GM18517 (cell line): ENCODE data around the gene LPA.
"Not testable (repeated sequence)": the region's sequence is repeated elsewhere in the genome, so short reads cannot be mapped to it uniquely, and the experiment has no call there.

Experiments used
- ATAC-seq: cut with Tn5 transposase; IDR thresholded peaks from one replicate; pipeline ENCODE4 v1.9.1; 2021; ENCODE audit warnings: mild to moderate bottlenecking, moderate library complexity; ENCODE audit not compliant: unreplicated experiment

Gene LPA

GRCh38 chr6:160664198-160664597 lies at the start of gene LPA:
Gene LPA, minus strand, starts transcription at chr6:160664275. Its CDS starts 61 bp downstream, at chr6:160664214.
- ATAC-seq, result not testable (repeated sequence)

- ATAC-seq, result not testable (repeated sequence)
Measured at GRCh38 chr6:160708993-160709392, 44.9 kb upstream of the LPA start.

- ATAC-seq, result not testable (repeated sequence)
Measured at GRCh38 chr6:160704688-160705087, 40.6 kb upstream of the LPA start.

GRCh38 chr6:160701918-160702680 lies 38.0 kb upstream of the LPA start, which contains the start of gene PLG:
Gene PLG, plus strand, starts transcription at chr6:160702244. Its CDS starts 61 bp downstream, at chr6:160702305.
- not testable (repeated sequence) for ATAC-seq

GRCh38 chr6:160697826-160698225 lies 33.8 kb upstream of the LPA start:
- no peak for ATAC-seq

GRCh38 chr6:160696884-160697283 lies 32.8 kb upstream of the LPA start:
- ATAC-seq, result not testable (repeated sequence)

- ATAC-seq, result not testable (repeated sequence)
Measured at GRCh38 chr6:160695622-160696021, 31.5 kb upstream of the LPA start.

GRCh38 chr6:160695025-160695424 lies 30.9 kb upstream of the LPA start:
- not testable (repeated sequence) for ATAC-seq

- ATAC-seq, result no peak
Measured at GRCh38 chr6:160692369-160692959, 28.4 kb upstream of the LPA start.

- ATAC-seq, result no peak
Measured at GRCh38 chr6:160691617-160692016, 27.5 kb upstream of the LPA start.

- ATAC-seq, result no peak
Measured at GRCh38 chr6:160690458-160690857, 26.4 kb upstream of the LPA start.

- no peak for ATAC-seq
Measured at GRCh38 chr6:160685762-160686450, 21.8 kb upstream of the LPA start.

GRCh38 chr6:160685101-160685761 lies 21.2 kb upstream of the LPA start:
- ATAC-seq, result not testable (repeated sequence)

GRCh38 chr6:160679402-160679769 lies 15.3 kb upstream of the LPA start:
- ATAC-seq, result no peak

- ATAC-seq, result no peak
Measured at GRCh38 chr6:160678744-160679401, 14.8 kb upstream of the LPA start.

- ATAC-seq, result no peak
Measured at GRCh38 chr6:160678230-160678629, 14.2 kb upstream of the LPA start.

- not testable (repeated sequence) for ATAC-seq
Measured at GRCh38 chr6:160676418-160676817, 12.3 kb upstream of the LPA start.

- no peak for ATAC-seq
Measured at GRCh38 chr6:160668589-160668988, 4.5 kb upstream of the LPA start.

- no peak for ATAC-seq
Measured at GRCh38 chr6:160667639-160668481, 3.8 kb upstream of the LPA start.

GRCh38 chr6:160662842-160663241 lies 1.2 kb downstream of the LPA start:
- no peak for ATAC-seq
